Astrocyte of the cerebellum (primary cell): ENCODE results near the gene ABCB1.

Experiments
- DNase-seq: peaks from one replicate; pipeline ENCODE4 v3.0.0-alpha.2; 2011; ENCODE audit warnings: low read depth
- H3K4me3 ChIP-seq: 2 replicates; pipeline ENCODE4 v1.5.1; 2011; ENCODE audit warnings: mild to moderate bottlenecking, low read depth, low read length, moderate library complexity
- CTCF ChIP-seq: IDR thresholded peaks from 2 replicates; pipeline ENCODE4 v1.5.1; 2012; ENCODE audit warnings: low read length, low read depth, moderate library complexity, mild to moderate bottlenecking; ENCODE audit errors: missing control alignments
- in situ Hi-C: cut with HindIII; loops from 2 replicates; pipeline ENCODE4 v1.10.0; 2017; ENCODE audit warnings: low sequenced_read_pairs

Gene ABCB1

GRCh38 chr7:87599336-87599735 is 1.3 kb downstream of the ABCB1 start:
- in situ Hi-C loops, result no loop called here
- DNase-seq, result no peak
- TF ChIP-seq CTCF, result no peak

GRCh38 chr7:87598234-87599009 is 2.3 kb downstream of the ABCB1 start:
- no peak for DNase-seq
- H3K4me3 ChIP-seq, result no peak overlapping the region
- TF ChIP-seq CTCF, result no peak
- in situ Hi-C loops, result no loop called here

More at GRCh38 chr7:87599336-87599735, 1.3 kb downstream of the ABCB1 start:
- H3K4me3 ChIP-seq, result no peak overlapping the region

- no peak for TF ChIP-seq CTCF
- no peak for DNase-seq
- in situ Hi-C loops, result no loop called here
- H3K4me3 ChIP-seq, result no peak overlapping the region
These were observed 4.0 kb downstream of the ABCB1 start for GRCh38 chr7:87596696-87597095.

GRCh38 chr7:87596136-87596535 is 4.5 kb downstream of the ABCB1 start:
- H3K4me3 ChIP-seq, result no peak overlapping the region
- no peak for DNase-seq
- in situ Hi-C loops, result no loop called here
- no peak for TF ChIP-seq CTCF

GRCh38 chr7:87592300-87592699 is 8.4 kb downstream of the ABCB1 start:
- no peak for DNase-seq
- H3K4me3 ChIP-seq, result no peak overlapping the region
- no peak for TF ChIP-seq CTCF
- in situ Hi-C loops, result no loop called here

- no peak for DNase-seq
- H3K4me3 ChIP-seq, result no peak overlapping the region
- in situ Hi-C loops, result no loop called here
- TF ChIP-seq CTCF, result no peak
These were observed 9.5 kb downstream of the ABCB1 start for GRCh38 chr7:87591211-87591610.
